Hematopoietic multipotent progenitor cell (in vitro differentiated cells): ENCODE measurements around the gene SSBP3. TPM values are rescaled to one million over a fixed set of nuclear protein-coding genes. Genes with fewer than 3 reads are reported as not detected.
"Not testable (repeated sequence)": the region's sequence is repeated elsewhere in the genome, so short reads cannot be mapped to it uniquely, and the experiment has no call there.

Experiments used
- DNase-seq, 3 donors: peaks; one replicate each; pipeline ENCODE4 v3.0.0-alpha.2; 2011 to 2015; ENCODE audit warnings: low read depth in 2 of 3, low spot score in 2 of 3
- total RNA-seq: library from RNA; depleted of rRNA; stranded (reverse); fragments of >200 nt; gene quantifications from one replicate; pipeline ENCODE4 v1.2.3, GENCODE V29; 2012

SSBP3 gene
- total RNA-seq, 1 donor, result 72.4 TPM

- DNase-seq, result no peak
These were observed 177.5 kb downstream of the SSBP3 start for GRCh38 chr1:54228638-54229079.

GRCh38 chr1:54227891-54228310 is 178.3 kb downstream of the SSBP3 start:
- DNase-seq, result no peak

DNA sequence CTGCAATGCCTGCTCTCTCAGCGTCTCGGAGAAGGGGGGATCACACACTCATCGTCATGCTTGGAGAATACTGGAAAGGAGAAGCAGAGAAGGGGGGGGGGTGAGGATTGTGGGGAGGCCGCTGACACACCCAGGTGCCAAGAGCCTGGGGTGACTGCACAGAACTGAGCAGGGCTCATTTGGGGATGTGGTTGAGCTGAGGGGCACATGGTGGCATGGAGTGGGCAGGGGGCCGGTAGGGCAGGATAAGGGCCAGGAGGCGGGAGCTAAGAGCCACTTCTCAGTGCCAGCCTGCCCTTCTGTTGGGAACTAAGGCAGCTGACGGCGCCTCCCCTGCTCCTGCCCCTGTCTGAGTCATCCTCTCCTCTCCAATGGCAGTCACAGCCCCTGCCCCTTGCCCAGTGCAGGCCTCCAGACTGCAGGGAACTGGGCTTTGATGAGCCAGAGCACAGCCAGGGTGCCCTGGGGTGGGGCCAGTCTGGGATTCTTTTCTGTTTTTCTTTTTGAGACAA is 179.0 kb downstream of the SSBP3 start:
- DNase-seq, result peak in 1 of 3 donors; percentile 24

GRCh38 chr1:54225986-54226559 is 180.1 kb downstream of the SSBP3 start:
- no peak for DNase-seq

DNA sequence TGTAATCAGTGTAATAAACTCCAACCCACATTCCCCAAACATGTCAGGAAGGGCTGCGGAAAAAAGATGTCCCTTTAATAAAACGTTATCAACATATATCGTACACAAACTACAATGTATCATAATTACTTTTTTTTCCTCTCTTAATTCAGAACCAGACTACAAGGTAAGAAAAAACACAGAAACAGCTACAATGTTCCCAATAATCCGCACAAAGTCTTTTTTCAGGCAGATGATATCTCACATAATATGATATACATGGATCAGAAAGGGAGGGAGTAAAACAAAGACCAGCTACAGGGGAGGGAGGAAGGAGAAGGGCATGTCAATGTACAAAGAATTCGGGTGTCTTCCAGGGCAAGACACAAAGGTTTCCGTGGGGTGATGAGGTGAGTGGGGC is 180.8 kb downstream of the SSBP3 start:
- no peak for DNase-seq

DNA sequence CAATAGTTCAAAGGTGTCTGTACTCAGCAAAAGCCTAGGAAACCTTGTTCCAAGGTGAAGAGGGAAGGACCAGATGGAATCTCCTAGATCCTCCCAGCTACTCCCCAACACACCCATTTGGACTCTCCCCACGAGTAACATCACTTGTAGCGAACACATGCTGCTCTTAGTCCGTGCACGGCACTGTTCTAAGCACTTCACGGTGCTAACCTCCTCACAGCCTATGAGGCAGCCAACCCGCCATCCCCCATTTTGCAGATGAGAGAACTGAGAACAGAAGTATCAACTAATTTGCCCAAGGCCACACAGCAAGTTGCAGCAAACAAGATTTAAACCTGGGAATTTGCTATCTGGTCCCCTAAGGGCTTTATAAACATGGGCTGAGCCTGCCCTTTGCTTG is 182.0 kb downstream of the SSBP3 start:
- no peak for DNase-seq

DNA sequence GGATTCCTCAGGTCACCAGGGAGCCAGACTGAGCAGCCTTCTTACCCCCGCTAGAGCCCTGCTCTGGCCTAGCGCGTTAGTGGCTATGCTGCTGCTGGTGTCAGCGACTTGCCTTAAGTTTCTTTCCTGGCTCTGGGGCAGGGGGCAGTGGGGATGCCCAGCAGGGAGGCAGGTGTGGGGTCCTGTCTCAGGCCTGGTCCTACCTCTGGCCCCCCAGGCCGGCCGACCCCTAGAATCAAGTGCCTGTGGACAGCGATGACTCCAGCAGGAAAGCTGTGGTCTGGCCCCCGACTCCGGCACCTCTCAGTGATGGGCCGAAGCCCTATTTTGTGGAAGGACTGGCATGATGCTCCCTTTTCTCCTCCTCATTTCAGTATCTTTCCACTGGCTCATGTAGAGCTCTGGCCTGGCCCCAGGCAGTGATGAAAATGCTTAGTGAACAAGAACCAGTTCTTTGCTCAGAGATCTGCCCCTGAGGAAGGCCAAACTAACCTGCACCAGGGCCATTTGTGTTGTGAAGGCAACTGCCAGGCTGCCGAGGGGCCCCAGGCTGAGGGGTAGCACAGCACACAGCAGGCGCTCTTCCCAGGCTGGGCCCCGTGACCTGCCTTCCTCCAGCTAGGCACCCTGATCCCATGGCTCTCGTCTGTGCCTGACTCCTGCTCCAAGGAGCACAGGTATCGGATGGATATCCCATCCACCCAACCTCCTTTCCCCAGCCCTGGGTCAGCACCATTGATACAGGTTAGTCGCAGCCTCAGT is 182.6 kb downstream of the SSBP3 start:
- DNase-seq, result no peak

GRCh38 chr1:54222711-54223110 is 183.5 kb downstream of the SSBP3 start:
- no peak for DNase-seq

DNA sequence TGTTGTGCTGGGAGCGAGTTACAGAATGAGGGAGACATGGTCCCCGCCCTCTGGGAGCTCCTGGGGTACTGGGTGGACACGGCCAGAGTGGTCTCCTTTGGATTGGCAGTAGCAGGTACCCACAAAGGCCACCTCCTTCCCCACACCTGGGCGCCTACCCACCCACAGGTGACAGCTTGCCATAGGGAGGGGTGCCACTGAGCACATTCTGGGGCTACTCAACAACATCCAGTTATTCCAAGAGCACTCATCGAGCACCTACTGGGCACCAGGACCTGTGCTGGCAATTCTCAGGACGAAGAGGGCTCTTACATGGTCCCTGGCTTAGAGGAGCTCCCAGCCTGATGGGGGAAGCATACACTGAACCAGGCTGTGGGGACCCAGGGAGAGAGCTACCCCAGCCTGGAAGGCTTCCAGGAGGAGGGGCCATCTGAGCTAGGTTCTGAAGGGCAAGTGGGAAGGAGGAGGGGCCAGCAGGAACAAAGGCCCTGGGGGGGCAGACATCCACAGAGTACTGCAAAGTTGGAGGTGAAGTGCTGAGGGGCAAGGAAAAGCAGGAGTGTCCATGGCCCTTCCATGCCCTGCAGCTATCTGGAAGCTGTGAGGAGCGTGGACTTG is 184.2 kb downstream of the SSBP3 start:
- DNase-seq, result no peak

- no peak for DNase-seq
These were observed 184.9 kb downstream of the SSBP3 start for GRCh38 chr1:54221113-54221834.

- DNase-seq, result peak in 2 of 3 donors; percentile 41 to 45
These were observed 186.0 kb downstream of the SSBP3 start for GRCh38 chr1:54220004-54220811.

DNA sequence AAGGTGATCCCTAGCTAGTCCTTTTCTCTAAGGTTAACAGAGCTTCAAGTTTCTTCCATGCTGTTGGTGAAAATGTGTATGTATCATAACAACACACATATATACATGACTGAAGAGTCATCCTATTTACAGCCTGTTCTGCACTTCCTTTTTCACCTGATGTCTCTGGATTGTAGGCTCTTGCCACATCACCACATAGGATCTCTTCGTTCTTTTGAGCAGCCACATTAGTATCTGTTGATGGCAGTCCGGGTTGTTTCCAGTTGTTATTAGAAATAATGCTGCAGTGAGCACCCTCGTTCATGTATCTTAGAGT is 186.5 kb downstream of the SSBP3 start:
- DNase-seq, result no peak

DNA sequence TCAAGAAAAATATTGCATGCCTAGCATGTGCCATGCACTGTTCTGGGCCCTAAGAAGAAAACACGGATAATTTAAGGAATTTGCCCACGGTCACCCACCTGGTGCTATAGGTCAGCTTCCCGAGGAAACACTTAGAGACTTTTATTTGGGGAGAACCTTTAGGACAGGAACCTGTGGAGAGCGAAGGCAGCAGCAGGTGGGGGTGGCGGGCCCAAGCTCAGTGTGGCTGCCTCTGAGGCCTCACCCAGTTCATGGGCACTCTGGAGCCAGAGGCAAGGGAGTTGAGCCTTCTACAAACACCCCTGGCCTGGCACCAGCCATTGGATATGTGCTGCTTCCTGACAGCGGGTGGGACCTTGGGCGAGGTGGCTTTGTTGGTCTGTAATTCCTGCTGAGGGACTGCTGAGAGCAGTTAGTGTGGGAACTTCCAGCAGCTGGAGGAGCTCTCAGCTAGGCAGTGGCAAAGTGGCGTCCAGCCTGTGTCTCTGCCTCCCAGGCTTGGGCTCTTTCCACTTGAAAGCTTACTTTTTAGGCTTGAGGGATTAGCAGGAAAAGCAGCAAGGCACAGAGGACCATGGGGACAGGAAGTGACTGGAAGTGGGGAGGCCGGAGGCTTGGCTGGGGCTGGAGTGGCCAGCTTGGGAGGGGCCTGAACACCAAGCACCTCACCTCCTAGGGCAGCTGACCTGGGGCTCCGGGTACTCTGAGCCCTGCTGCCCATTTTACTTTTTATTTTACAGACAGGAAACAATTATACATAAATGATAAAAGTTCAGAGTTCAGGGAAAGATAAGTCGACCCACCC is 187.1 kb downstream of the SSBP3 start:
- DNase-seq, result no peak

DNA sequence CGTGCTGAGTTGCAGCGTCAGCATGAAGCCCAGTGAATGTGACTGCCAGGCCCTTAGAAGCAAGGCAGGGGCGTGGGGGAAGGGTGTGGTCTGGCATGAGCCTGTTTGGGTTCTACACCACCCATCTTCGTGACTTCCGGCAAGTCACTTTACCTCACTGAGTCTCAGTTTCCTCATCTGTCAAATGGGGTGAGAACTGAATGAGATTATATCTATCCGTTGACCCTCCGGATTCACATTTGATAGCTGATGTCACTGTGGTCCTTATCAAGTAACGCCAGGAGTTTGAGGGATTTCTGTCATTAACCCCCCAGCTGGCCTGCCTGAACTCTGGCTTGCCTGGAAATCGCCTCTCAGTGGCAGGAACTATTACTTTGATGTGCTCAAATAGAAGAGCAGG is 190.7 kb downstream of the SSBP3 start:
- no peak for DNase-seq

DNA sequence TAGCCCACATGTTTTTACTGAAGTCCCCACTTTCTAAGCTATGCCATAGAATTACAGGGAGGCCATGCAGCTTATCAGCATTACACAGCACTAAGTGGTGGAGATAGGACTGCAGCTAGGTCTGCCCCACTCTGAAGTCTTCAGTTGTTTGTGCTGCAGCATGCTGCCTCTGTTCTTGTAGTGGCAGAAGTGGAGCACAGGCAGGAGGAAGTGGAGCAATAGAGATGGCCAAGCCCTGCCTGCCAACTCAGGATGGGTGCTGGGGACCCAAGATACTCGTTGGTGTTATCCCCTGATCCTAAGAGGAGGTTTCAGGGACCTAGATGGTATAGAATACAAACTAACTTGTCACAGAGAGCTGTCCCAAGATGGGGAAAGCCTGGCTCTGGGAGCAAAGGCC is 193.3 kb downstream of the SSBP3 start:
- no peak for DNase-seq

- not testable (repeated sequence) for DNase-seq
These were observed 198.3 kb downstream of the SSBP3 start for GRCh38 chr1:54207896-54208295.

- DNase-seq, result no peak
These were observed 198.9 kb downstream of the SSBP3 start for GRCh38 chr1:54207287-54207686.

GRCh38 chr1:54204199-54204598 is 202.0 kb downstream of the SSBP3 start:
- no peak for DNase-seq

DNA sequence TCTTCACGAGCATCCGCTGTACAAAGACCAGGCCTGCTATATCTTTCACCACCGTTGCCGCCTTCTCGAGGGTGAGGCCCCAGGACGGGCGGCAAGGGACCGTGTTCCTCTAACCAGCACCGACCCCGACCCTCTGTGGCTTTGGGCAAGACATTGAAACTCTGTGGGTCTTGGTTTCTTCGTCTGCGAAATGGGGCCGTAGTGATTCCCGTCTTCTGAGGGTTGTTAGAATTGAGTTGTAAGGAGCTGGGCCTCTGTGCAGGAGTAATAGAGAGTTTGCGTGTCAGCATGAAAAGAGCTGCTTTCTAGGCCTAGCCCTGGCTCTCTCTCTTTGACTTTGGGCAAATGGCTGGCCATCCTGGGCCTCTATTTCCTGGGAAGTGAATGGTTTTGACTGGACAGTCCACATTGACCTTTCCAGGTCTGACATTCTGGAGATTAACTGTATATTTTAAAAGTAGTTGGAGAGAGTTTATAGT is 205.6 kb downstream of the SSBP3 start:
- no peak for DNase-seq
